Activated CD4-positive, alpha-beta T cell treated with anti-CD3 and anti-CD28 coated beads for 1 hour (primary cell): ENCODE measurements around the gene IL22RA2.

Source experiments
- DNase-seq: peaks from one replicate; pipeline ENCODE4 v3.0.0-alpha.2; 2020

The IL22RA2 gene

DNA sequence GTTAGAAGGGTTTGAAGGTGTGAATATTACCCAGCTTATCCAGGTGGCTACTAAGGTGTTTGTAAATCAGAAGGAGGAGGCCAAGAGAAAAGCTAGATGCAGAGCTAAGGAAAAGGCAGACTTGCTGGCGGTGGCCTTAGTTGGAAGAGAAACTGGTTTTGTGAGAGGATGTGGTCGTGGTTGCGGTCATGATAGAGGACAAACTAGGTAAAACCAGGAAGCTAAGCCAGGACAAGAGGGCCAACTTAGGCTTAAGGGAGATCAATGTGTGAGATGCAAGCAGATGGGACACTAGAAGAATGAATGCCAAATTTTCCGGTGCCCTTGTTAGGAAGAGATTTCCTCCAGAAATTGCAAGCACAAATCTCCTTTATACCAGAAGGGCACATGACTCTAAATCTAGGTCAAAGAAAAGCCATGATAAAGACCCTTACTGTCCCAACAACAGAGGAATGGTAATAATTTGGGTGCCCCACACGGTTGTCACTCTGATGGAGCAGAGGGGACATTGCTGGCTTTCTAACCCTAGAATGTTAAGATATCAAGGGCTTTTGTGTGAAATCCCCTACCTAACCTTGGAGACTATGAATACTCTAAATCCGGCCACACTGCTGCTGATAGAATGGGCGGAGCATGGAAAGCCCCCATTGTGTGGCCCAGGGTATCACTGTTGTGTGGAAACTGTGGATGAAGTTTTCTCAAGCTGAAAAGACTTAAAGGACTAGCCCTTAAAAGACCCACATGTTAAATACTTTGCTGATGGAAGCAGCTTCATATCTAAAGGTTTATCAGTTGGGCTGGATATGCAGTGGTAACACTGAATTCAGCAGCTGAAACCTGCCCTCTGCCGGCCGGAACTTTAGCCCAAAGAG lies 7.8 kb downstream of the IL22RA2 start:
- no peak for DNase-seq

GRCh38 chr6:137163732-137164318 lies 9.6 kb downstream of the IL22RA2 start:
- no peak for DNase-seq

DNA sequence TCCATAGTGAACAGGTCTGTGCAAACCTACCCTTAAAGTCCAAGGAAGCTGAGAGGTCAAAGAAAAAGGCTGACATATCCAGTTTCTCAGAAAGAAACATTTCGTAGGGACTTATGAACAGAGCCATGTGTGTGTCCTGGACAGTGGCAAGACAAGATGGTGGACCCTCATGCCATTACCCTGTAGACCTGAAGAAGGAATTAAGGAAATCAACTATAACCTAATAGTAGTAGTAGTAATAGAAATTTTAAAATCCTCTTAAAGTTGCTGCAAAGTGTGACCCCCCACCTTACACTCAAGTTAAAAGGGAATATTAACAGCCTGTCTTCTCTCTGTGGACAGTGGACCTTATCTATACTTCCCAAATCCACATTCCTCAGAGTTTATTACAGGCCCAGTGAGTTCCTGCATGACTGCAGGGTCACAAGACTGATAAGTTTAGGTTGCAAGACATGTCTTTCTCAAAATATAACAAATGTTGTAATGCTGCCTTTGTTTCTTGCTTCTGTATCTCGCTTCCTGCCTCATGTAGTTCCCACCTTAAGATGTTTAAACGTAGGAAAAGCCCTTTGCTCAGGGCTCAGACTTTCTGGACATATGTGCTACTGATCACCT lies 10.6 kb downstream of the IL22RA2 start:
- no peak for DNase-seq

DNA sequence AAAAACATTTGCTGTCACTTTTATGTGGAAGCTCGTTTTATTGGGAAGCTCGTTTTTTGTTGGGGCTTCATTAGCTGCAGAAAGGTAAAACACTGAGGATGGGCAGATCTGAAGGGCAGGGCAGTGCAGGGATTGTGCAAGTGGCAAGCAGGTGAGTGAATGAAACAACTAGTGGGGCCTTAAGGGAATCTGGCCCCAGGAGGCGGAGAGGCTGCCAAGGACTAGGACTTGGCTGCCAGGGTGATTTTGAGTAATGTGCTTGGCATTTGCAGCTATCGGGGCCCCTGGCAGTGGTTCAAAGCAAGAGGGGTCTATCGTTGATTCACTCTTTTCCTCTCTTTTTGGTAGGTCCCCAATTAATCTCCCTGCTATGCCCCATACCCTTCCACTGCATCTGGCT lies 11.5 kb downstream of the IL22RA2 start:
- no peak for DNase-seq

DNA sequence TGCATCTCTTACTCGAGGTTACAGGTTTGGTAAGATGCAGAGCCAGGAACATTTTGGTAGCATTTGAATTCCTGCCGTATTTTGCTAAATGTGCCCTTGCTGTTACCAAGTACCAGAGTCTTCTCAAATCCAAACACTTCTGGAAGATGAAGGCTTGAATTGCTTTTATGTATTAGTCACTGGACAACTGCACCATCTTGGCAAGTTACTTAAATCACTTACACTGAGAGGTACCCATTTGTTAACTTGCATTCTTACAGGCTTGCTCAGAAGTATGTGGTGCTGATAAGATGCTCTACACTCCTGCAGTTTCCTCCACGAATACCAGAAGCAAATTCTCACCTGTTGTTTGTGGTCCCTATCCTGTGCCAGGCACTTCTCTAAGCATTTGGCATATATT lies 12.7 kb downstream of the IL22RA2 start:
- DNase-seq, result no peak

GRCh38 chr6:137159912-137160311 lies 13.5 kb downstream of the IL22RA2 start:
- DNase-seq, result no peak

DNA sequence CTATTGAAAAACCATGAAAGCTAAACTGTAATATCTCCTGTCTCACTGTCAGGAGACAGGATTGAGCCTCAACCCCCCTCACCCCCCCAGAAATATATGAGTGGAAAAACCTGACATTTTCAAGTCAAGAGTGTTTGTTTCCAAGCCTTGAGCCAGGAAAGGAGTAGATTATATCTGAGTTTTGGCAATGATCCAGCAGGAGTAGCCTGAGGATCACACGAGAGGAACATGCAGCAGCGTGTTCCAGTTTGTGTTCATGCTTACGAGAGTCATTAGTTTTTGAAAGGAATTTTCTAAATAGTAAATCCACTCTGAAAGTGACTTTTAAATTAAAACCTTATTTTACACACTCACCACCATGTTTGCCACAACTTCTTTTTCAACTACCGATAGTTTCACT lies 15.8 kb downstream of the IL22RA2 start:
- no peak for DNase-seq

DNA sequence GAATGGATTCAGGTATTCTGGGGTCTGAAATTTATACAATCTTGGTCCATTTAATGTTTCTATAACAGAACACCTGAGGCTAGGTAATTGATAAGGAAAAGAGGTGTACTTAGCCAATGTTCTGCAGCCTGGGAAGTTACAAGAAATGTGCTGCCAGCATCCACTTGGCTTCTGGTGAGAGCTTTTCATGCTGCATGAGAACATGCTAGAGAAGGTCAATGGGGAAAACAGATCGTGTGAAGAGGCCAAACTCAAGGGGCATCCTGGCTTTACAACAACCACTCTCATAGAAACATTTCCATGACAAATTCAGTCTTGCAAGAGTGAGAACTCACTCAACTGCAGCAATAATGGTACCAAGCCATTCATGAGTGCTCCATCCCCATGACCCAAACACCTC lies 16.8 kb downstream of the IL22RA2 start:
- no peak for DNase-seq

DNA sequence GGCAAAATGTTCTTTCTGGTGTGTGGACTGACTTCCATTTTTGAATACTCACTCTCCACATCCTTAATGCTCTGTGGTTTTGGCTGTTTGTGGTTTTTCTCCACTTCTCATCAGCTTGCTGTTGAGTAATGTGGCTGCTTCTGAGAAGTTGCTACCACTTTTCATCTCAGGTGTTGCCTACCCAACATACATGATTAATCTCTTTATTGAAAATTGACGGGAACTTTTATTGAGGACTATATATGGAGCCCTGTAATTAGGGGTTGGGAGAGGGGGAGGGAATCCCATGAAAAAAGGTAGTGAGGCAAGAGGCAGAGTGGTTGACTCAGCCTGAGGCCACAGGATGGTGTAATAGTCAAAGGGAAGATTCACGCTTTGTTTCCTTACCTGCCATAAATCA lies 17.6 kb downstream of the IL22RA2 start:
- DNase-seq, result no peak

DNA sequence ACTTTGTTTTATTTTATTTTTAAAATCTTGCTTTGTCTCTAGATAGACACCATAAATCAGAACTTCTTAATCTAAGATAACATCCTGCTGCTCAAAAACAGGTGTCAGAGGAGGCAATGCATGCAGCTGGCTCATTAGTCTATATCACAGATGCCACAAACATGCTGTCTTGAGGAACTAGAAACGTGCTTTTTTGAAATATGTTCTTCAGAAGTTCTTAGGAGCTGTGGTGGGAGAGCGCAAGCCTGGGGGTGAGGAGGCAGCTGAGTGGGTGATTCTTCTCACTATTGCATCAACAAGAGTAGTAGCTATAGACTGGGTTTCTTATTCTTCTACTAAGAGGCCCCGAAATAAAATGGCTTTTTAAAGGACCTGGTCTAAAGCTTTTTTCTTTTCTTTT lies 23.4 kb downstream of the IL22RA2 start:
- no peak for DNase-seq

DNA sequence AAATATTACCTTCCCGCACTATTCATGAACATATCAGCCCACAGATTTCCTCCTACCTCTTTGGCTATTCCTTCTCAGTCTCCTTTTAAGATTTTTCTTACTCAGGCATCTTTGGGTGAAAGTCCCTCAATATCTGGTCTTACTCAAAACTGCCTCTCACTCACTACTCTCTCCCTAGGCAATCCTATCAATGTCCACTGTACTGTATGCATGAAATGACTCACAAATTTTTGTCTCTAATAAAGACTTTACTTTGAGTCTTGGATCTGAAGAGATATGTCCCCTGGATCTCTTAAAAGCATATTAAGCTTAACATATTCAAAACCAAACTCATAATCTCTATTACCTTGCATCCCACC lies 24.4 kb downstream of the IL22RA2 start:
- DNase-seq, result no peak

DNA sequence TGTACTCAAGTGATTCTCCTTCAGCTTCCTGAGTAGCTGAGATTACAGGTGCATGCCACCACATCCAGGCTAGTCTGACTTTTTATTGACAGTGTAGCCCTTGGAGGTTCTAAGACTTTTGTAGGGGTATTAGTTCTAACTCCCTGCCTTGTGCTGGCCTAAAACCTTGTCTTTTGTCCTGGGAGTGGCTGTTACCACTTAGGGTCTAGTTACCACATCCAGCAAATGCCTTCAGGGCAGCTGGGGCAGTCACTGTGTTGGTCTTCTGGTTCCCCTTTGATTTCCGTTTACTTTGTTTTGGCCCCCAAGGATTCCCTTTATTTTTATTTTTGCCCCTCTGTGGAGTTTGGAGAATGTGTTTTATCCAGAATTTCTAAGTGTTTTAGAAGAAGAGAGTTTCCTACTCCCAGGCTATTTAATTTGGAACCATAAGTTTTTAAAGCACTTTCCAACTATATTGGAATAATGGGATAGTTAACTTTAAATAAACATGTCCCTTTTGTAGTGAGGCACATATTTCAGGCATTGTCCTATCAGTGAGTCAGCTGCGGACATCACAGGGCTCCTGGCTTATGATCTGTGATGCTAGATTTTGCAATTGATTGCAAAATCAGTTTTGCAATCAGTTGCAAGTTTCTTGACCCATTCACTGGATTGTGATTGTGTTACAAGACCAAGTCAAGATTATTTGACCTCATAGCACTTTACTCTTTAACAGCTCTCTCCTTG lies 25.0 kb downstream of the IL22RA2 start:
- DNase-seq, result no peak

DNA sequence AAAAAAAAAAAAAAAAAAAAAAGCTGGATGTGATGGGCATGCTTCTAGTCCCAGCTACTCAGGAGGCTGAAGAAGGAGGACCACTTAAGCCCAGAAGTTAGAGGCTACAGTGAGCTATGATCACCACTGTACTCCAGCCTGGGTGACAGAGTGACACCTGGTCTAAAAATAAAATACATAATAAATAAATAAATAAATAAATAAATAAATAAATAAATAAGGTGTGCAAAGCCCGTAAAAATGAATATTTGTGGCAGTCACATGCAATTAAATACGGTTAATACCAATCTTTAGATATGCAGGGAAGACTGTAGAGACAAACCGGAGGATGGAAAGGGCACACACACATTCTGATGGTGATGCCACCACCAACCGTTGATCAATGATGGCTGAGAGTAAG lies 26.2 kb downstream of the IL22RA2 start:
- no peak for DNase-seq

DNA sequence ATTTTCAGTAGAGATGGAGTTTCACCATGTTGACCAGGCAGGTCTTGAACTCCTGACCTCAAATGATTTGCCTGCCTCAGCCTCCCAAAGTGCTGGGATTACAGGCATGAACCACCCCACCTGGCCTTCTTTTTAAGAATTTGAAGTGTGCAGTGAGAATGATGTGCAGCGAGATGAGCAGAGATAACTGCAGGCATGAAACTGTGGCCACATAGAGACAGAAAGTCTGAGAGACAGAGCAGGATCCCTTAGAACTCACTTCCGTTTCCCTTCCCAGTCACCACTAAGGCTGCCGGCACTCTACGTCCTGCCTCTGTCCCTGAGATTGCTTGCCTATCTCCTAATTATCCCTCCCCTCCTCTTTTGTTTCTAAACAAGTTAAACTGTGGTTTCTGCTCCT lies 27.2 kb downstream of the IL22RA2 start:
- DNase-seq, result no peak

DNA sequence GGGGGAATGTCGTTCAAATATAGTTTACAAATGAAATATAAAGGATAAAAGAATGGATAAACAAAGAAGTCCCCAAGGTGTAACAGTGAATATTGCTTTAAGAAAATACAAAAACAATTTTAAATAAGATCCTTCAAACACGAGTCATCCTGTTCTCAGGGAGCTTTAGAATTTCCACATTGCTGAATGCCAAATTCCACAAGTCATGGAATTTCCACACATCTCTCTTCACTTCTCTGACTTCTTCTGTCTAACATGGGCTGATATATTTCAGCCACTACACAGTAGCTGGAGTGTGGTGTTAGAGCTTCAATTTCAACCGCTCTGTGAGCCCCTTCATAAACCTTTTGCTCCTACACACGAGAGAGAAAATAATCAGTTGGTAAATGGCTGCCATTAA lies 28.0 kb downstream of the IL22RA2 start:
- no peak for DNase-seq

- DNase-seq, result no peak
Observed at GRCh38 chr6:137136065-137136464, 37.4 kb downstream of the IL22RA2 start.

DNA sequence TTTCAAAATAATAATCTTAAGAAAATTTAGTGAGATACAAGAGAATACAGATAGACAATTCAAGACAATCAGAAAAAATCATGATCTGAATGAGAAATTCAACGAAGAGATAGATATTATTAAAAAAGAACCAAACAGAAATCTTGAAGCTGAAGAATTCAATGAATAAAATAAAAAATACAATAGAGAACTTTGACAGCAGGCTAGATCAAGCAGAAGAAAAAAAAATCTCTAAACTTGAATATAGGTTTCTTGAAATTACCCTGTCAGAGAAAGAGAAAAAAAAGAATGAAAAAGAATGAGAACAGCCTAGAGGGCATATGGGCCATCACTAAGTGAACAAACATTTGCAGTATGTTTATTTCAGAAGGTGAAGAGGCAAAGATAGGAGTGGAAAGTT lies 39.0 kb downstream of the IL22RA2 start:
- no peak for DNase-seq

DNA sequence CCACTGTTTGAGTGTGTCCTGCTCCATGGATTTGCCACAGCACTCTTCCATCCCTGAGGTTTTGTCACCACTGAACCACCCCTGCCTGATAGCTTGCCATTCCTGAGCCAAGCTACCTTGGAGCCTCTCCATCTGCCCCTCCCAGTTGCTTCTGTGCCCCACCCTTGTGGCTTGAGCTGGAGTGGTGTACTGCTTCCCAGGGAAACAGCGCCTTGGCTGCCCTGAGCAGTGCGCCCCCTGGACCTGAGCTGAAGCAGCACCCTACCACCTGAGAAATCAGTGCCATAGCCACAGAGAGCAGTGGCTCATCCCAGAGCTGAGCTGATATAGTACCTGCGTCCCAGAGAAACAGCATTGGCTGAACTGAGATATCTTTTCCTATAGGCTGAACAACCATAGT lies 40.3 kb downstream of the IL22RA2 start:
- DNase-seq, result no peak

- DNase-seq, result no peak
Observed at GRCh38 chr6:137126875-137127485, 46.5 kb downstream of the IL22RA2 start.

DNA sequence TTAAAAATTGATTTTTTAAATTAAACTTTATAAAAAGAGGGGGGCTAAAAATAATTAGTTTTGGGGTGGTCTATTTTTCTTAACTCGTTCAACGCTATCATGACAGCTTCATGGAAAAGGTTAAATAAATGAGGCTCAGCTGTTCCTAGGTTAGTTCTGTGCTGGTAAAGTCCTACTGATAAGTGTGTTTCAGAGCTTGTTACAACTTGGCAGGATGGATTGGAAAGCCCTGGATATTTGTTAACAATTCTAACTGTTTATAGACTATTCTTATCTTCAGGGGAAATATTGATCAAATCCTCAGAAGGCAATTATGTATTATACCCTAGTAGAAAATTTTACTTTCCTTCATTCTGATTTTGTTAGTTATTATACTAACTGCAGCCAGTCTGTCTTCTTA lies 50.4 kb downstream of the IL22RA2 start:
- no peak for DNase-seq

GRCh38 chr6:137122612-137123011 lies 50.8 kb downstream of the IL22RA2 start:
- DNase-seq, result no peak

- DNase-seq, result no peak
Observed at GRCh38 chr6:137121401-137121997, 51.9 kb downstream of the IL22RA2 start.

DNA sequence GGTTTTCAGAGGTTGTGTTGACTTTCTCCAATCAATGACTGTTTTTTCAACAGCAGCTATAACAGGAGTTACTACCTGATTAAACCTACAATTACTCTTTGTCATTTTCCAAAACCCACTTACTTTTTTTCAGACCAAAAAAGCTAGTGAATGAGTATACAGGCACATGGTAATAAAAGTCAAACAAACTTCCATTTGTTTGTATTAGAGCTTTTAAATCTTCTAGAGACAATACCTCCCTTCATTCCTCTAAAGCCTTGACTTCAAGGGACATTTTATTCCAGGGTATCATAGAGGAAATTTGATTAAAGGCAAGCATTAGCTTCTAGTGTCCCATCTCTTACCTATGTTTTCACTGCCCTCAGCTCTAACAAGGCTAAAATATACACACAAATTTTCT lies 52.7 kb downstream of the IL22RA2 start:
- no peak for DNase-seq
